Neutrophil (primary cell): ENCODE measurements around the gene NRM.

Source experiments
- H3K27ac ChIP-seq: fragments of 200-600 bp; sonication (generic); 2 replicates; pipeline ENCODE4 v1.5.1; 2016; ENCODE audit warnings: mild to moderate bottlenecking, moderate library complexity
- H3K27me3 ChIP-seq: fragments of 200-600 bp; sonication (generic); 2 replicates; pipeline ENCODE4 v1.6.0; 2016; ENCODE audit warnings: mild to moderate bottlenecking
- H3K36me3 ChIP-seq: fragments of 200-600 bp; sonication (generic); 2 replicates; pipeline ENCODE4 v1.5.1; 2017
- H3K4me1 ChIP-seq, 2 experiments: fragments of 200-600 bp in 1 of 2; sonication (generic) in 1 of 2; 1 replicate in 1 of 2; 2 replicates in 1 of 2; pipeline versions ENCODE4 v1.5.1 to v1.6.1; 2013 to 2016; ENCODE audit warnings: low read depth in 1 of 2, low read length in 1 of 2, mild to moderate bottlenecking in 1 of 2, moderate library complexity in 1 of 2; ENCODE audit not compliant: control insufficient read depth in 1 of 2, insufficient read depth in 1 of 2
- H3K4me3 ChIP-seq, 2 experiments: fragments of 200-600 bp in 1 of 2; sonication (generic) in 1 of 2; 1 replicate in 1 of 2; 2 replicates in 1 of 2; pipeline ENCODE4 v1.5.1; 2013 to 2016; ENCODE audit warnings: low read depth in 1 of 2, low read length in 1 of 2, mild to moderate bottlenecking in 1 of 2, moderate library complexity in 1 of 2
- H3K9me3 ChIP-seq: fragments of 200-600 bp; sonication (generic); 2 replicates; pipeline ENCODE4 v1.5.1; 2016
- CTCF ChIP-seq: fragments of 200-600 bp; sonication (generic); IDR thresholded peaks from 2 replicates; pipeline ENCODE4 v1.5.1; 2016; ENCODE audit warnings: antibody characterized with exemption

NRM gene

GRCh38 chr6:30651143-30651542 lies 39.6 kb downstream of the NRM start:
- Histone ChIP-seq H3K27ac (no peak overlapping the region), H3K4me1 (peaks cover 13 to 14% of the 10 kb centered on the region in 2 experiments), H3K4me3 (no peak overlapping the region), H3K27me3 (no peaks in the 10 kb centered on the region), H3K9me3 (no peaks in the 10 kb centered on the region), H3K36me3 (peaks cover 54% of the 10 kb centered on the region)
- no peak for TF ChIP-seq CTCF

- no peaks in the 10 kb centered on the region for H3K9me3 ChIP-seq
- H3K27me3 ChIP-seq = no peaks in the 10 kb centered on the region
- no peak for TF ChIP-seq CTCF
- peaks cover 17% of the 10 kb centered on the region for H3K36me3 ChIP-seq
- peak overlapping the region; percentile 96 to 97 for H3K4me3 ChIP-seq
- peak overlapping the region; percentile 95 for H3K27ac ChIP-seq
- H3K4me1 ChIP-seq = peaks cover 48 to 51% of the 10 kb centered on the region in 2 experiments
Observed at GRCh38 chr6:30647242-30648116, 43.3 kb downstream of the NRM start.

- TF ChIP-seq CTCF = peak; percentile 17
- no peaks in the 10 kb centered on the region for H3K27me3 ChIP-seq
- H3K27ac ChIP-seq = peak within 1 kb of the TSS; percentile 95
- H3K4me3 ChIP-seq = peak within 1 kb of the TSS; percentile 96 to 97
- H3K4me1 ChIP-seq = peaks cover 48 to 51% of the 10 kb centered on the region in 2 experiments
- H3K9me3 ChIP-seq = no peaks in the 10 kb centered on the region
- H3K36me3 ChIP-seq = peaks cover 9% of the 10 kb centered on the region
Observed at GRCh38 chr6:30646450-30647241, 44.1 kb downstream of the NRM start, which contains the start of gene C6orf136. TSS of gene C6orf136 (plus strand) at chr6:30647133. CDS start at chr6:30647232, 99 bp downstream.

GRCh38 chr6:30645989-30646388 lies 44.8 kb downstream of the NRM start:
- H3K27ac ChIP-seq = peak overlapping the region; percentile 95
- H3K36me3 ChIP-seq = peaks cover 2% of the 10 kb centered on the region
- no peaks in the 10 kb centered on the region for H3K9me3 ChIP-seq
- no peaks in the 10 kb centered on the region for H3K27me3 ChIP-seq
- H3K4me1 ChIP-seq = peaks cover 48 to 51% of the 10 kb centered on the region in 2 experiments
- H3K4me3 ChIP-seq = no peak overlapping the region
- no peak for TF ChIP-seq CTCF

- Histone ChIP-seq H3K4me3 (no peak overlapping the region), H3K27ac (peak overlapping the region; percentile 95), H3K36me3 (no peaks in the 10 kb centered on the region), H3K27me3 (no peaks in the 10 kb centered on the region), H3K4me1 (peaks cover 48 to 51% of the 10 kb centered on the region in 2 experiments), H3K9me3 (no peaks in the 10 kb centered on the region)
- TF ChIP-seq CTCF = no peak
Observed at GRCh38 chr6:30644769-30645168, 46.0 kb downstream of the NRM start.
